PC-3 (cell line): ENCODE results near the gene AIPL1. TPM values are rescaled to one million over a fixed set of nuclear protein-coding genes. Genes with fewer than 3 reads are reported as not detected.
A peak's percentile ranks its signal among the peaks of the same experiment; 100 is the strongest.

Source experiments
- ATAC-seq: fragments of 200-7000 bp; cut with Tn5 transposase; 2 replicates; pipeline ENCODE4 v1.9.1; 2020; ENCODE audit warnings: mild to moderate bottlenecking, moderate library complexity
- BruUV-seq: library from RNA; stranded (reverse); fragments of 400-500 nt; replicated peaks from 2 replicates; lab custom pipeline; 2021; lab: Mats Ljungman, UMichigan
- CTCF ChIA-PET: fragments of 300-600 bp; sonication (Branson Sonifier 250); formaldehyde crosslinking; loops from one replicate; lab custom pipeline; 2022; ENCODE audit warnings: antibody characterized with exemption; lab: Charles Lee
- POLR2A ChIA-PET: fragments of 300-600 bp; sonication (Branson Sonifier 250); formaldehyde crosslinking; loops from one replicate; lab custom pipeline; 2022; ENCODE audit warnings: antibody characterized with exemption; ENCODE audit not compliant: unreplicated experiment; lab: Charles Lee
- DNase-seq: peaks from one replicate; pipeline ENCODE4 v3.0.0-alpha.2; 2015
- H2AFZ ChIP-seq: fragments of 300-600 bp; sonication (generic); 2 replicates; pipeline ENCODE4 v1.6.0; 2016; ENCODE audit warnings: antibody characterized with exemption, low read length
- H3F3A ChIP-seq: fragments of 300-600 bp; sonication (generic); one replicate; pipeline ENCODE4 v1.6.0; 2017; ENCODE audit warnings: antibody characterized with exemption, low read length, control low read depth, mild to moderate bottlenecking; ENCODE audit not compliant: unreplicated experiment
- H3K27ac ChIP-seq: fragments of 300-600 bp; sonication (generic); 2 replicates; pipeline ENCODE4 v1.5.1; 2016; ENCODE audit warnings: mild to moderate bottlenecking, low read length
- H3K27me3 ChIP-seq: fragments of 300-600 bp; sonication (generic); 2 replicates; pipeline ENCODE4 v1.6.1; 2016; ENCODE audit warnings: low read length, mixed read lengths
- H3K36me3 ChIP-seq: fragments of 300-600 bp; sonication (generic); 2 replicates; pipeline ENCODE4 v1.6.1; 2016; ENCODE audit warnings: low read depth, mixed run types, low read length, mixed read lengths
- H3K4me1 ChIP-seq: fragments of 300-600 bp; sonication (generic); 2 replicates; pipeline ENCODE4 v1.5.1; 2016; ENCODE audit warnings: low read length; ENCODE audit not compliant: insufficient read depth
- H3K4me2 ChIP-seq: fragments of 300-600 bp; sonication (generic); 2 replicates; pipeline ENCODE4 v1.6.0; 2016; ENCODE audit warnings: low read length
- H3K4me3 ChIP-seq: fragments of 300-600 bp; sonication (generic); 2 replicates; pipeline ENCODE4 v1.5.1; 2016; ENCODE audit warnings: mild to moderate bottlenecking, low read length, mixed read lengths
- H3K79me2 ChIP-seq: fragments of 300-600 bp; sonication (generic); 2 replicates; pipeline ENCODE4 v1.6.1; 2017; ENCODE audit warnings: low read length, mixed read lengths
- H3K9ac ChIP-seq: fragments of 300-600 bp; sonication (generic); 2 replicates; pipeline ENCODE4 v1.6.0; 2016; ENCODE audit warnings: mild to moderate bottlenecking, low read length
- H3K9me2 ChIP-seq: fragments of 300-600 bp; sonication (generic); replicated peaks from 2 replicates; pipeline ENCODE4 v1.6.1; 2016; ENCODE audit warnings: mixed run types, low read length, mixed read lengths
- H3K9me3 ChIP-seq: fragments of 300-600 bp; sonication (generic); 2 replicates; pipeline ENCODE4 v1.6.1; 2016; ENCODE audit warnings: low read length, mixed read lengths
- H4K20me1 ChIP-seq: fragments of 300-600 bp; sonication (generic); 2 replicates; pipeline ENCODE4 v1.6.1; 2016; ENCODE audit warnings: low read length, mixed read lengths
- CTCF ChIP-seq: fragments of 300-600 bp; sonication (generic); conservative IDR thresholded peaks from 2 replicates; pipeline ENCODE4 v1.5.1; 2017; ENCODE audit warnings: antibody characterized with exemption, low read depth, mild to moderate bottlenecking, low read length
- EZH2 ChIP-seq: fragments of 300-600 bp; sonication (generic); IDR thresholded peaks from one replicate; pipeline ENCODE4 v1.6.1; 2017; ENCODE audit warnings: antibody characterized with exemption, mild to moderate bottlenecking, low read length; ENCODE audit not compliant: unreplicated experiment
- EZH2phosphoT487 ChIP-seq: fragments of 300-600 bp; sonication (generic); IDR thresholded peaks from 2 replicates; pipeline ENCODE4 v1.6.1; 2018; ENCODE audit warnings: mild to moderate bottlenecking, antibody characterized with exemption, low read length, borderline replicate concordance
- intact Hi-C: fragments of 100-400 bp; cut with micrococcal nuclease; formaldehyde crosslinking; loops from 2 replicates; pipeline ENCODE4 v1.9.0; 2023
- total RNA-seq: library from RNA; depleted of rRNA; stranded (reverse); fragments of >200 nt; gene quantifications from 2 replicates; pipeline ENCODE4 v1.2.3, GENCODE V29; 2014

AIPL1 gene
- total RNA-seq, 1 experiment from 2014 or later: not detected

GRCh38 chr17:6381526-6382465 lies 53.1 kb downstream of the AIPL1 start:
- Histone ChIP-seq H3K36me3 (no peaks in the 10 kb centered on the region), H3F3A (no peaks in the 10 kb centered on the region), H3K9ac (no peak overlapping the region), H2AFZ (no peak overlapping the region), H4K20me1 (no peaks in the 10 kb centered on the region), H3K4me2 (peak overlapping the region; percentile 59; the same call in 1 of the 2 replicates), H3K9me2 (no peaks in the 10 kb centered on the region), H3K27me3 (no peaks in the 10 kb centered on the region), H3K4me1 (peaks cover 23% of the 10 kb centered on the region), H3K79me2 (no peaks in the 10 kb centered on the region), H3K27ac (peak overlapping the region; percentile 49), H3K4me3 (no peak overlapping the region), H3K9me3 (no peaks in the 10 kb centered on the region)
- DNase-seq: no peak
- BruUV-seq: no TSS peak
- TF ChIP-seq EZH2: no peak
- TF ChIP-seq EZH2phosphoT487: no peak
- TF ChIP-seq CTCF: no peak
- intact Hi-C loops: no loop called here
- CTCF ChIA-PET: no interaction called here
- ATAC-seq: no peak
- POLR2A ChIA-PET: interaction anchor here (0.6 kb wide), 1 partner anchor 16 kb away, joined by 5 read pairs; no protein-coding TSS in a partner anchor

- no peaks in the 10 kb centered on the region for H4K20me1 ChIP-seq
- H3K4me1 ChIP-seq: peaks cover 24% of the 10 kb centered on the region
- H2AFZ ChIP-seq: no peak overlapping the region
- ATAC-seq (peak; percentile 82), DNase-seq (peak; percentile 77)
- H3K9ac ChIP-seq: no peak overlapping the region
- TF ChIP-seq EZH2phosphoT487 (no peak), EZH2 (no peak), CTCF (no peak)
- peak overlapping the region; percentile 59 for H3K4me2 ChIP-seq
- no peaks in the 10 kb centered on the region for H3K9me2 ChIP-seq
- ChIA-PET CTCF (no interaction called here), POLR2A (interaction anchor here (0.6 kb wide), 1 partner anchor 16 kb away, joined by 5 read pairs; no protein-coding TSS in a partner anchor)
- no peaks in the 10 kb centered on the region for H3F3A ChIP-seq
- BruUV-seq: no TSS peak
- H3K27me3 ChIP-seq: no peaks in the 10 kb centered on the region
- H3K9me3 ChIP-seq: no peaks in the 10 kb centered on the region
- H3K79me2 ChIP-seq: no peaks in the 10 kb centered on the region
- H3K27ac ChIP-seq: peak overlapping the region; percentile 49
- intact Hi-C loops: no loop called here
- no peak overlapping the region for H3K4me3 ChIP-seq
- no peaks in the 10 kb centered on the region for H3K36me3 ChIP-seq
Measured at GRCh38 chr17:6380915-6381438, 53.9 kb downstream of the AIPL1 start.

- no peak overlapping the region for H3K27ac ChIP-seq
- no peaks in the 10 kb centered on the region for H3K27me3 ChIP-seq
- H3K4me1 ChIP-seq: peaks cover 43% of the 10 kb centered on the region
- no TSS peak for BruUV-seq
- no peak for DNase-seq
- ChIA-PET CTCF (no interaction called here), POLR2A (no interaction called here)
- H2AFZ ChIP-seq: no peak overlapping the region
- H3K4me2 ChIP-seq: no peak overlapping the region
- no peak overlapping the region for H3K4me3 ChIP-seq
- no peaks in the 10 kb centered on the region for H3K36me3 ChIP-seq
- no peak overlapping the region for H3K9ac ChIP-seq
- H3K9me3 ChIP-seq: no peaks in the 10 kb centered on the region
- no peaks in the 10 kb centered on the region for H3K79me2 ChIP-seq
- no peaks in the 10 kb centered on the region for H3K9me2 ChIP-seq
- TF ChIP-seq CTCF (no peak), EZH2 (no peak), EZH2phosphoT487 (no peak)
- no peaks in the 10 kb centered on the region for H4K20me1 ChIP-seq
- intact Hi-C loops: no loop called here
- no peak for ATAC-seq
- no peaks in the 10 kb centered on the region for H3F3A ChIP-seq
Measured at GRCh38 chr17:6377906-6378305, 57.0 kb downstream of the AIPL1 start.
